Mesendoderm (in vitro differentiated cells): ENCODE measurements around the gene FAM25A.
"Not testable (repeated sequence)": the region's sequence is repeated elsewhere in the genome, so short reads cannot be mapped to it uniquely, and the experiment has no call there.

ENCODE experiments used
- DNase-seq: peaks from one replicate; pipeline ENCODE4 v3.0.0; 2013
- H2AK5ac ChIP-seq: 2 replicates; pipeline ENCODE4 v1.6.1; 2013; ENCODE audit warnings: low read length, inconsistent platforms
- H2BK120ac ChIP-seq: 2 replicates; pipeline ENCODE4 v1.6.1; 2013; ENCODE audit warnings: low read depth, mild to moderate bottlenecking, low read length, moderate library complexity, mixed read lengths
- H2BK15ac ChIP-seq: replicated peaks from 2 replicates; pipeline ENCODE4 v1.6.1; 2013; ENCODE audit warnings: low read depth, mild to moderate bottlenecking, moderate library complexity
- H2BK5ac ChIP-seq: 2 replicates; pipeline ENCODE4 v1.6.1; 2013; ENCODE audit warnings: low read length, inconsistent platforms
- H3K18ac ChIP-seq: 2 replicates; pipeline ENCODE4 v1.6.1; 2013; ENCODE audit warnings: mild to moderate bottlenecking, low read length, mixed read lengths
- H3K23ac ChIP-seq: one replicate; pipeline ENCODE4 v1.6.1; 2013; ENCODE audit warnings: low read length
- H3K27ac ChIP-seq: 2 replicates; pipeline ENCODE4 v1.5.1; 2013; ENCODE audit warnings: low read depth, mild to moderate bottlenecking, inconsistent platforms, low read length, moderate library complexity
- H3K27me3 ChIP-seq: 2 replicates; pipeline ENCODE4 v1.6.1; 2013; ENCODE audit warnings: low read length, control low read depth, mild to moderate bottlenecking, inconsistent platforms; ENCODE audit not compliant: insufficient read depth, poor library complexity
- H3K36me3 ChIP-seq: 2 replicates; pipeline ENCODE4 v1.6.1; 2013; ENCODE audit warnings: low read length, inconsistent platforms; ENCODE audit not compliant: control insufficient read depth, insufficient read depth
- H3K4ac ChIP-seq: one replicate; pipeline ENCODE4 v1.6.1; 2013; ENCODE audit warnings: low read depth, mild to moderate bottlenecking, low read length, moderate library complexity
- H3K4me1 ChIP-seq: 2 replicates; pipeline ENCODE4 v1.6.1; 2013; ENCODE audit warnings: low read depth, low read length, inconsistent platforms; ENCODE audit not compliant: control insufficient read depth
- H3K4me2 ChIP-seq: 2 replicates; pipeline ENCODE4 v1.6.1; 2013; ENCODE audit warnings: low read length
- H3K4me3 ChIP-seq: 2 replicates; pipeline ENCODE4 v1.5.1; 2013; ENCODE audit warnings: mild to moderate bottlenecking, low read length
- H3K56ac ChIP-seq: one replicate; pipeline ENCODE4 v1.6.1; 2013; ENCODE audit warnings: low read length
- H3K79me1 ChIP-seq: 2 replicates; pipeline ENCODE4 v1.6.1; 2013; ENCODE audit warnings: low read length, inconsistent platforms
- H3K79me2 ChIP-seq: 2 replicates; pipeline ENCODE4 v1.6.1; 2013; ENCODE audit warnings: mild to moderate bottlenecking, low read length; ENCODE audit not compliant: control insufficient read depth, insufficient read depth
- H3K9ac ChIP-seq: 2 replicates; pipeline ENCODE4 v1.6.1; 2013; ENCODE audit warnings: low read length, inconsistent platforms
- H4K5ac ChIP-seq: one replicate; pipeline ENCODE4 v1.6.1; 2013; ENCODE audit warnings: low read length
- H4K8ac ChIP-seq: one replicate; pipeline ENCODE4 v1.6.1; 2013; ENCODE audit warnings: low read depth, mild to moderate bottlenecking, control low read depth, low read length, moderate library complexity
- WGBS: extraction: QIAGEN DNeasy Blood & Tissue Kit; methylation state at CpG from one replicate; pipeline ENCODE4 v1.1.7; 2013; ENCODE audit warnings: low lambda C conversion rate, missing lambda C conversion rate; ENCODE audit not compliant: insufficient coverage; ENCODE audit errors: extremely low coverage; 5-methylcytosine and 5-hydroxymethylcytosine counted together

FAM25A gene

DNA sequence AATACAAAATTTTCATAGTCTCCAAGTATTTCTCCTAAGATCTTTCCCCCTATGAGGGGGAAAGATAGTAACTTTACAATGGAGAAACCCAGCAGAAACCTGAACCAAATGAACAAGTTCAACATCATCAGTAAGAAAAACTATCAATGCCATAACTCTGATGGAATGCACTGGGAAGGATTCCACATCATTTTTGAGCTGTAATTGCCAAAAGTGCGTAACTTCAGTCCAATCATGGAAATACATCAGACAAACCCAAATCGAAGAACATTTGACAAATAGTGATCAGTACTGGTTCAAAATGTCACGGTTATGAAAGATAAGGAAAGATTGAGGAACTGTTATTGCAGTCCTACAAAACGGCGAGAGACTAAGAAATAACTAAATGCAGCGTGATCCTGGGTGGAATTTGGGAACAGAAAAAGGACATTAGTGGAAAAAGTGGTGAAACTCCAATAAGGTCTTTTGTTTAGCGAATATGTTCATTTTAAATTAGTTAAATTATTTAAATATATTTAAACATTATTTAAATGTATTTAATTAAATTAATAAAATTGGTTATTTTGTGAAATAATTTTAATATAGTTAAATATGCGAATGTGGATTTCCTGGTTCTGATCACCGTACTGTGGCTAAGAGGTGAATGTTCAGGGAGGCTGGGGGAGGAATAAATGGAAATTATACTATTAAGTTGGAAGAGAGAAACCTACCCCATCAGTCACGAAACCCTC, 4.9 kb upstream of the FAM25A start:
- not testable (repeated sequence) for H3K56ac ChIP-seq, H2BK5ac ChIP-seq, H3K79me2 ChIP-seq, H4K8ac ChIP-seq, H3K27me3 ChIP-seq, H3K4ac ChIP-seq, DNase-seq, H2BK15ac ChIP-seq, H3K4me2 ChIP-seq, H3K79me1 ChIP-seq, H2AK5ac ChIP-seq, H3K9ac ChIP-seq, H3K27ac ChIP-seq, H2BK120ac ChIP-seq, H3K18ac ChIP-seq, H3K4me1 ChIP-seq, H4K5ac ChIP-seq, H3K4me3 ChIP-seq, H3K23ac ChIP-seq, H3K36me3 ChIP-seq
- WGBS, result 94% methylated on average over 2 of the region's 10 CpGs

DNA sequence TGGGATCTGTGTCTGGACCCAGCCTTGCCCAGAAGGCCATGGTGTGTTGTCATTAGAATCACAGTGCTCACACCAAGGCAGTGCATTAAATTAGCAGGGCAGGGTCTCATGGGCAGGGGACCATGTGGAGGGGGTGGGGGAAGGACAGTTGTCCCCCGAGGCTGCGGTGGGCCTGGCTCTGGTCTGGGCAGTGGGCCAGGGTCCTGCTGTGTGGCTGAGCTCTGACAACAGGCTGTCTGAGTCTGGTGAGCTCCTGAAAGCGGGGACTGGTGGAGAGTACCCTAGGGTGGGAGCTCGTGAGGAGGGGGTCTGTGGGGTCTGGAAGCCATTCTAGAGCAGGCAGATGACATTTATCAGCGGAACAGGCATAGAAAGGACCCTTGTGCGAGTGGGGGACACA, 2.0 kb upstream of the FAM25A start:
- not testable (repeated sequence) for H2BK15ac ChIP-seq, DNase-seq
- WGBS, result no CpG with 5 or more reads among the region's 6 CpGs

DNA sequence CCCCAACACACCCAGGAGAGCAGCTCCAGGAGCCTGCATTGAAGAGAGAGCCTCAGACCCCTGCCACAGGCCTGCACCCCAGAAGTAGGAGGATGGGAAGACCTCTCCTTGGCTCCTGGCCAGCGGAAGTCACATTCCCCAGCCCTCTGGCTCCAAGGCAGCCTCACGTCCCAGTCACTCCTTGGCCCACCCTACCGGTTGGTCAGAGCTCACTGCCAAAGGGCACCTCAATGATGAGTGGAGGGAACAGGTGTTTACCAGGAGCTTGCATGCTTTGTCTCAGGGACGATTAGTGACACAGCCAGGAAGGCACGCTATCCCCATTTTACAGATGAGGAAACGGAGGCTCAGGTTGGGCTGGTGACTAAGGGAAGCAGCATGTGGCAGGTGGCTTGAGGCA, 1.0 kb upstream of the FAM25A start:
- not testable (repeated sequence) for H2AK5ac ChIP-seq, H4K8ac ChIP-seq, H3K56ac ChIP-seq, H3K4me1 ChIP-seq, H2BK120ac ChIP-seq, H4K5ac ChIP-seq, H3K36me3 ChIP-seq, H3K23ac ChIP-seq, H3K18ac ChIP-seq, H3K4me2 ChIP-seq, DNase-seq, H3K4ac ChIP-seq, H3K4me3 ChIP-seq, H2BK5ac ChIP-seq, H2BK15ac ChIP-seq, H3K79me2 ChIP-seq, H3K27me3 ChIP-seq, H3K9ac ChIP-seq, H3K79me1 ChIP-seq, H3K27ac ChIP-seq
- WGBS, result no CpG with 5 or more reads among the region's 6 CpGs

More for the DNA sequence above, 2.0 kb upstream of the FAM25A start:
- not testable (repeated sequence) for H3K4me2 ChIP-seq, H3K56ac ChIP-seq, H2BK120ac ChIP-seq, H3K23ac ChIP-seq, H3K4me1 ChIP-seq, H2AK5ac ChIP-seq, H3K27me3 ChIP-seq, H3K18ac ChIP-seq, H3K4ac ChIP-seq, H3K9ac ChIP-seq, H3K36me3 ChIP-seq, H4K5ac ChIP-seq, H3K79me1 ChIP-seq, H2BK5ac ChIP-seq, H3K79me2 ChIP-seq, H3K4me3 ChIP-seq, H4K8ac ChIP-seq, H3K27ac ChIP-seq

DNA sequence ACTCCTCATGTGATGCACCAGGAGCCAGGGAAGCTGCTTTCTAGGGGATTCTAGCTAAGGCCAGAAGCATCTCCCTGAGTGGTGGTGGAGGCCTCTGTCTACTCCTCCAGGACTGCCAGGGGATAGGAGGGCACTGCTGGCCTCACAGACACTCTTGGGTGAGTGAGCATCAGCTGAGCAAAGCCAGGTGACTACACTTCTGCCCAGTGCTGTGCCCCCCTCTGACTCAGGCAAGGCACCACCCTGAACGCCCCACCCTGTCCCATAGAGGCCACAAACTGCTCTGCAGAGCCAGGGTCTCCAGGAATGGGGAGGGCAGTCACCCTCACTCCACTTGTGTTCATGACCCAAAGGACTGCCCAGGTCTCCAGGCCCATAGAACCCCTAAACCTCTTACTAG, 590 bp upstream of the FAM25A start:
- not testable (repeated sequence) for H4K8ac ChIP-seq, H2BK120ac ChIP-seq, H3K27me3 ChIP-seq, H2BK15ac ChIP-seq, H2BK5ac ChIP-seq, H3K4ac ChIP-seq, H3K4me1 ChIP-seq, DNase-seq, H3K27ac ChIP-seq, H2AK5ac ChIP-seq, H3K4me3 ChIP-seq, H3K36me3 ChIP-seq, H3K18ac ChIP-seq, H4K5ac ChIP-seq, H3K79me2 ChIP-seq, H3K79me1 ChIP-seq, H3K56ac ChIP-seq, H3K23ac ChIP-seq, H3K9ac ChIP-seq, H3K4me2 ChIP-seq
- WGBS, result no CpG with 5 or more reads among the region's 1 CpG

DNA sequence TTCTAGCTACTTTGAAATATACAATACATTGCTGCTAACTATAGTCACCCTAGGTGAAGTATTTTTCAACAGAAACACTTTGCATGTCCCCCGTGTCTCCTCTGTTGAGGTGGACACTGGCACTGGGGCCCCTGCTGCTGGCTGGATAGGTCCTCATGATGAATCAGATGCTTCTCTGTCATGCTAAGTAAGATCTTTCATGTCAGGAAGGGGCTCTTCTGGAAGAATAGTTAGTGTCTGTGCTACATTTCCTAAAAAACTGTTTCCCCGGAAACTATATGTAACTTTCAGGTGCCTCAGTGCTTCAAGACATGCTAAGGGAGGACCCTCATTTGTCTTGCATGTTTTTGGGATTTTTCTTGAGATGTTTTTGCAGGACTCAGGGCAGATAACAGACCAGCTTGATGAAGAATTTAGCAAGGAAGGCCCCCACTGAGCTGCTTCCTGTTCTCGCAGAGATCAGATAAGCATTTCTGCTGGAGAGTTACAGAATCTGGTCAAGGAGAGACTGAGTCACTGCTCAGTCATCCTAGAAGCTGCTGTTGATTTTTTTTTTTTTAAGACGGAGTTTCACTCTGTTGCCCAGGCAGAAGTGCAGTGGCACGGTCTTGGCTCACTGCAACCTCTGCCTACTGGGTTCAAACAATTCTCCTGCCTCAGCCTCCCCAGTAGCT, 5.3 kb downstream of the FAM25A start:
- not testable (repeated sequence) for H3K4ac ChIP-seq, H3K79me2 ChIP-seq, H3K79me1 ChIP-seq, H2BK120ac ChIP-seq, H3K23ac ChIP-seq, H3K4me1 ChIP-seq, H3K36me3 ChIP-seq, H4K5ac ChIP-seq, H3K9ac ChIP-seq, H3K18ac ChIP-seq, H3K56ac ChIP-seq, H2BK15ac ChIP-seq, H3K4me3 ChIP-seq, H3K4me2 ChIP-seq, H2AK5ac ChIP-seq, H2BK5ac ChIP-seq, H3K27me3 ChIP-seq, H4K8ac ChIP-seq
- DNase-seq, result peak; percentile 95
- WGBS, result no CpG with 5 or more reads among the region's 5 CpGs
- H3K27ac ChIP-seq, result peak overlapping the region; percentile 59
